ENCODE results near the gene SCTR. TPM values are rescaled to one million over a fixed set of nuclear protein-coding genes. Genes with fewer than 3 reads are reported as not detected.

The SCTR gene
- polyA plus RNA-seq, 3 donors = not detected

DNA sequence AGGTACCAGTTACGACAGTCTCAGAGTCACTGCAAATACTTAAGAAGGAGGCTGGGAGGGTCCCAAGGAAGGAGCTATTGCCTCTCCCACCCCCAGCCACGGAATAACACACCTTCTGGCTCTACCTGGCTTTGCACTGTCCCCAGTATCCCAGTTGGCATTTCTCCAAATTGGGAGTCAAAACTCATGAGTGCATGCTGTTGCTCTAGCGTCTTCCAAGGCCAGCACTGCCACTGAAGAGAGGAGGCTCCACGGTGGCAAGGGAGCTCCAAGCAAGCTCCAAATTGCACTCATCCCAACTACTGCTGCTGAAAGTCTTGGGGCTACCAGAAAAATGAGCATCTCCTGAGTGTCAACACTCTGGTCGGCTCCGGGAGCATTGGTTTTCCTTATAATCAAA, 1.6 kb downstream of the SCTR start:
- Mint-ChIP-seq H3K27ac (no peak overlapping the region), H3K36me3 (no peaks in the 10 kb centered on the region), H3K9me3 (peaks cover 0 to 13% (median 0%) of the 10 kb centered on the region in 7 donors), H3K4me3 (peak overlapping the region in 1 of 2 donors; percentile 51), H3K4me1 (peaks cover under 1% of the 10 kb centered on the region), H3K27me3 (ENCODE audit: low read depth in 3 of 3) (peaks cover 35 to 52% (median 40%) of the 10 kb centered on the region in 3 donors)
- H3K9ac ChIP-seq (ENCODE audit: insufficient read depth, low read length, poor library complexity, severe bottlenecking) = no peak overlapping the region
- WGBS (ENCODE audit: insufficient coverage) = 84% methylated on average over 6 of the region's 6 CpGs
- no peaks in the 10 kb centered on the region for H3K9me3 ChIP-seq (replicated peaks in 1 of 2; ENCODE audit: control insufficient read depth in 1 of 2, insufficient read depth in 1 of 2, low read length in 2 of 2)
- H3K4me1 ChIP-seq (ENCODE audit: control insufficient read depth in 1 of 2, insufficient read depth in 2 of 2, low read length in 2 of 2) = no peaks in the 10 kb centered on the region
- no peak overlapping the region for H3K4me3 ChIP-seq (replicated peaks in 1 of 3; ENCODE audit: low read depth in 2 of 3, low read length in 3 of 3)
- H4K20me1 ChIP-seq (ENCODE audit: insufficient read depth, low read length) = no peaks in the 10 kb centered on the region
- no peak overlapping the region for H2AFZ ChIP-seq (ENCODE audit: insufficient read depth, low read depth, low read length, poor library complexity, severe bottlenecking)
- TF ChIP-seq, protein P1, sequence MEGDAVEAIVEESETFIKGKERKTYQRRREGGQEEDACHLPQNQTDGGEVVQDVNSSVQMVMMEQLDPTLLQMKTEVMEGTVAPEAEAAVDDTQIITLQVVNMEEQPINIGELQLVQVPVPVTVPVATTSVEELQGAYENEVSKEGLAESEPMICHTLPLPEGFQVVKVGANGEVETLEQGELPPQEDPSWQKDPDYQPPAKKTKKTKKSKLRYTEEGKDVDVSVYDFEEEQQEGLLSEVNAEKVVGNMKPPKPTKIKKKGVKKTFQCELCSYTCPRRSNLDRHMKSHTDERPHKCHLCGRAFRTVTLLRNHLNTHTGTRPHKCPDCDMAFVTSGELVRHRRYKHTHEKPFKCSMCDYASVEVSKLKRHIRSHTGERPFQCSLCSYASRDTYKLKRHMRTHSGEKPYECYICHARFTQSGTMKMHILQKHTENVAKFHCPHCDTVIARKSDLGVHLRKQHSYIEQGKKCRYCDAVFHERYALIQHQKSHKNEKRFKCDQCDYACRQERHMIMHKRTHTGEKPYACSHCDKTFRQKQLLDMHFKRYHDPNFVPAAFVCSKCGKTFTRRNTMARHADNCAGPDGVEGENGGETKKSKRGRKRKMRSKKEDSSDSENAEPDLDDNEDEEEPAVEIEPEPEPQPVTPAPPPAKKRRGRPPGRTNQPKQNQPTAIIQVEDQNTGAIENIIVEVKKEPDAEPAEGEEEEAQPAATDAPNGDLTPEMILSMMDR (IDR thresholded peaks at IDR 0.05) = no peak
- no peak overlapping the region for H3K27ac ChIP-seq (ENCODE audit: low read depth in 1 of 2, low read length in 2 of 2)
- H3K4me2 ChIP-seq (replicated peaks; ENCODE audit: extremely low read depth, low read length, poor library complexity, severe bottlenecking) = no peak overlapping the region
- no peaks in the 10 kb centered on the region for H3K36me3 ChIP-seq (replicated peaks in 1 of 2; ENCODE audit: control insufficient read depth in 1 of 2, insufficient read depth in 2 of 2, low read length in 2 of 2)
- H3K79me2 ChIP-seq (ENCODE audit: insufficient read depth, low read length) = no peaks in the 10 kb centered on the region
- H3K27me3 ChIP-seq (ENCODE audit: control insufficient read depth in 2 of 2, insufficient read depth in 2 of 2, low read length in 2 of 2) = peaks cover 33 to 40% of the 10 kb centered on the region in 2 donors
- intact Hi-C loops (cut with micrococcal nuclease) = no loop called here
- DNase-seq = no peak

DNA sequence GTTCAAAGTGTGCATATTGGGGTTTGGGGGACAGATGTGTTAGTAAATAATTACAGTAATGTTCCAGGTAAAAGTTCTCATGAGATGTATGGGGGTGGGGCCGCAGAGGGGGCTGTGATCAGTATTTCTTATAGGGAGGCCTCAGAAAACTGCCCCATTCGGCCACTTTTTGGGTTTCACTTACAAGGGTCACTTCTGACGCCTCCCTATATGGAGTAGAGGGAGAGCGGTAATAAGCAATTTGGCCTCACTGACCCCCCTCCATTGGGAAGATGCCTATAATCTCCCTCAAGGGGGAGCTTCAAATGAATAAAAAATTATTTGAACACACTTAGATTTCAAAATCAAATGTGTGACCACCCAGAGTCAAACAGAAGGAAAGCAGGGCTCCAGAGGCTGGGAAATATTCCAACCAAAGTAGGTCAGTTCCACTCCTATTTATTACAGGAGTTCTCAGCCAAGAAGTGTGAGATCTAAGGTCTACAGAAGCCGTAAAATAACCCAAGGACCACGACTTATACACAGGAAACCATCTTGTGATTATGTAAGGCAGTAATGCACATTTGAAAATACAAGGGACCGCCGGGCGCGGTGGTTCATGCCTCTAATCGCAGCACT, 2.7 kb downstream of the SCTR start:
- no peaks in the 10 kb centered on the region for H3K4me1 ChIP-seq (ENCODE audit: control insufficient read depth in 1 of 2, insufficient read depth in 2 of 2, low read length in 2 of 2)
- no peaks in the 10 kb centered on the region for H3K36me3 ChIP-seq (replicated peaks in 1 of 2; ENCODE audit: control insufficient read depth in 1 of 2, insufficient read depth in 2 of 2, low read length in 2 of 2)
- H3K4me3 ChIP-seq (replicated peaks in 1 of 3; ENCODE audit: low read depth in 2 of 3, low read length in 3 of 3) = no peak overlapping the region
- intact Hi-C loops (cut with micrococcal nuclease) = no loop called here
- no peak overlapping the region for H3K27ac Mint-ChIP-seq
- H4K20me1 ChIP-seq (ENCODE audit: insufficient read depth, low read length) = no peaks in the 10 kb centered on the region
- WGBS (ENCODE audit: insufficient coverage) = 98% methylated on average over 7 of the region's 11 CpGs
- H3K4me2 ChIP-seq (replicated peaks; ENCODE audit: extremely low read depth, low read length, poor library complexity, severe bottlenecking) = no peak overlapping the region
- peaks cover 29 to 37% of the 10 kb centered on the region in 2 donors for H3K27me3 ChIP-seq (ENCODE audit: control insufficient read depth in 2 of 2, insufficient read depth in 2 of 2, low read length in 2 of 2)
- H3K36me3 Mint-ChIP-seq = no peaks in the 10 kb centered on the region
- TF ChIP-seq, protein P1 (IDR thresholded peaks at IDR 0.05) = no peak
- H3K9me3 ChIP-seq (replicated peaks in 1 of 2; ENCODE audit: control insufficient read depth in 1 of 2, insufficient read depth in 1 of 2, low read length in 2 of 2) = no peaks in the 10 kb centered on the region
- H3K79me2 ChIP-seq (ENCODE audit: insufficient read depth, low read length) = no peaks in the 10 kb centered on the region
- H3K27me3 Mint-ChIP-seq (ENCODE audit: low read depth in 3 of 3) = peaks cover 36 to 52% (median 39%) of the 10 kb centered on the region in 3 donors
- peaks cover 2% of the 10 kb centered on the region for H3K4me1 Mint-ChIP-seq
- no peak overlapping the region for H2AFZ ChIP-seq (ENCODE audit: insufficient read depth, low read depth, low read length, poor library complexity, severe bottlenecking)
- H3K9me3 Mint-ChIP-seq = peaks cover 0 to 10% (median 1%) of the 10 kb centered on the region in 7 donors
- DNase-seq = no peak
- H3K4me3 Mint-ChIP-seq = peak overlapping the region in 1 of 2 donors; percentile 13
- no peak overlapping the region for H3K9ac ChIP-seq (ENCODE audit: insufficient read depth, low read length, poor library complexity, severe bottlenecking)
- H3K27ac ChIP-seq (ENCODE audit: low read depth in 1 of 2, low read length in 2 of 2) = no peak overlapping the region

Data from CD14-positive monocyte (primary cell).